Activated naive CD4-positive, alpha-beta T cell (primary cell): Measurements from ENCODE around the gene NKAIN1.

Experiments used
- DNase-seq, 4 experiments: peaks; one replicate each; lab custom pipeline; 2025; lab: John Stamatoyannopoulos, UW

Gene NKAIN1

DNA sequence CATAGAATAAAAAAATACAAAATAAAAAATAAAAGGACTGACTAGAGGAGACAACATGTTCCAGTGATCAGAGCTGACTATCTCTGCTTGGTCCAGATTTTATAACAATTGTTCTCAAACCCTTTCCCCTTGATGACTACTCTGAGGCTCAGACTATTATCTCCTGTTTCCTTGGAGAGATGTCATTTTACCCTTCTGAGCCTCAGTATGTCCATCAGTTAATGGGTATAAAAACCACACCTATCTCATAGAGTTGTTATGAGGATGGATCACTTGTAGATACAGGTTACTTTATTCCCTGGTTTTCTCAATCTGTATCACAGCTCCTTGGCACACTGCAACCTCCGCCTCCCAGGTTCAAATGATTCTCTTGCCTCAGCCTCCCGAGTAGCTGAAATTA lies 7.0 kb downstream of the NKAIN1 start:
- no peak for DNase-seq

DNA sequence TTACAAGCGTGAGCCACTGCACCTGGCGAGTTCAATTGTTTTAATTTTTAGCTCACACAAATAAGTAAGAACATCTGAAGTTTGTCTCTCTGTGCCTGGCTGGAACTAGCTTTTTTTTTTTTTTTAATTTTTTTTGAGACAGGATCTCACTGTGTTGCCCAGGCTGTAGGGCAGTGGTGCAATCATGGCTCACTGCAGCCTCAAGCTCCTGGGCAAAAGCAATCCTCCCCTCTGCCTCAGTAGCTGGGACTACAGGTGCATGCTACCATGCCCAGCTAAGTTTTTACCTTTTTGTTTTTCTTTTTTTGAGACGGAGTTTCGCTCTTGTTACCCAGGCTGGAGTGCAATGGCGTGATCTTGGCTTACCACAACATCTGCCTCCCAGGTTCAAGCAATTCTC lies 7.9 kb downstream of the NKAIN1 start:
- DNase-seq, result no peak

DNA sequence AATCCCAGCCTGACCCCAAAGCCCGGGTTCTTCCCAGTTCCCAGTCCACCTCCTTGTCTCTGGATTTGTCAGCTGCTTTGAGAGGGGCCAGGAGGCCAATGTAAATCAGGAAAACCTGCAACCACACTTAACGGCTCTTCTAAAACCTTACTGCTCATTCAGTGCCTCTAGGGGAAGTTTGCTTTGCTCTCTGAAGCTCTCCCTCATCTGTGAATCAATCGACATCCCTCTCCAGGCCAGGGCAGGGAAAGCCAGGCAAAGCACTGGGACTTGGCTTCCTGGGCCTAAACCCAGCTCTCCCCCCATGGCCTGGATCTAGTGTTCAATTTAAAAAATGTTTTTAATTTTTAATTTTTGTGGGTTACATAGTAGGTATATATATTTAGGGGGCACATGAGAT lies 9.3 kb downstream of the NKAIN1 start:
- DNase-seq, result no peak

DNA sequence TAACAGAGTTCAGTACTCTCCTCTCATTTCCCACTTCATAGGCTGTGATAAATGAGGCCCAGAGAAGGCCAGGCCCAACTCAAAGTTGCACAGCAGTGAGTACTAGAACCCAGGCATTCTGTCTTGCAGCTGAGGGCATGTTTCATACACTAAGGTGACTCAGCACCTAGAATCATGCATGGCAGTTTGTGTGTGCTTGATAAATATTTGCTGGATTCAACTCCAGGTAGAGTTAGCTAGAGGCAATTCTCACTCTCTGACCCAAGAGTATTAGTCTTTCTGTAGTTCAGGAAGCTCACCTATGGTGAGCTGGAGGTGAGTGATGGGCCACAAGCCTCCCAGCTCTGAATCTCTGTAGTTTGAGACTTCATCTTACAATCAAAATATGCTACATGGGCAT lies 10.7 kb downstream of the NKAIN1 start:
- DNase-seq, result no peak

DNA sequence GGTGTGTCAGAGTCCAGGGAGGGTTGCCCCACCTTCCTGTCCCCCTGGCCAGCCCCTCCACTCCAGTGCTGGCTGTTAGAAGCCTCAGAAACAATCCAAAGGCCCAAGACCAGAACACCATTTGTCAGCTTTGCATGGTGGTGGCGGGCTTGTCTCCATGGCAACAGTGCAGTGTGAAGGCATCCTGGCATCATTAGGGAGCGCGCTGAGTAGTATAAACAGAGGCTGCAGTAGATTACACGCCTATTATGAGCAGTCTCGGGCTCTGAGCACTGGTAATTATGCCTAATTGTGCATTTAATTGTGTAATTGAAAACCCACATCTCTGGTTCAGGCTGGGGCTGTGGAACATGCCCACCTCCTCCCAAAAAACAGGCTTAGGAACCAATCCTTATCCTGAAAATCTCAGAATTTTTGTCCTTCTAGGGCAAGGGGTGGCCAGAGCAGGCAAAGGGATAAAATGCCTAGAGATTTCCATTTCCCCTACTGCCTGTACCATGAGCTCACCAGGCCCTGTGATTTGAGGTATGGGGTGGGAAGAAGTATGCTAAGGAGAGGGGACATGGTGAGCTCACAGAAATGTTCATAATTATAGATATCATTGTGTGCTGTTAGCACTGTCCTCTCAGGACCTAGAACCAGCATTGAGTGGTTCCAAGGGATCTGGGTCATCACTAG lies 11.7 kb downstream of the NKAIN1 start:
- DNase-seq, result no peak

DNA sequence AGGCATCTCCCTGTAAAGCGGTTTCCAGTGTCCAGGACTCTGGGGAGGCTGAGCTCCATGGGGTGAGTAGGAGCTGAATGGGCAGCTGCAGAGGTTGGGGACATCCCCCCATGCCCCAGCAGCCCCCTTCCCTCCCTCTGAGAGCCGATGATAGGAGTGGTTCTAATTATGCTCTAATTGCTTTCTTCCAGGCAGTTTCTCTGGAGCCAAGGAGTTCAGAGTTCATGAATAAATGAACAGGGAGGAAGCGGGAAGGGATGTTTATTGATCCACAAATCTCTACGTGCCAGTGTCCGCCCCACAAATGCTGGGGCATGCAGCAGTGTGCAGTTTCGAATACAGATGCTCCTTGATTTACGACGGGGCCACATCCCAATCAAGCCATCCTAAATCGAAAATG lies 15.6 kb downstream of the NKAIN1 start:
- no peak for DNase-seq

DNA sequence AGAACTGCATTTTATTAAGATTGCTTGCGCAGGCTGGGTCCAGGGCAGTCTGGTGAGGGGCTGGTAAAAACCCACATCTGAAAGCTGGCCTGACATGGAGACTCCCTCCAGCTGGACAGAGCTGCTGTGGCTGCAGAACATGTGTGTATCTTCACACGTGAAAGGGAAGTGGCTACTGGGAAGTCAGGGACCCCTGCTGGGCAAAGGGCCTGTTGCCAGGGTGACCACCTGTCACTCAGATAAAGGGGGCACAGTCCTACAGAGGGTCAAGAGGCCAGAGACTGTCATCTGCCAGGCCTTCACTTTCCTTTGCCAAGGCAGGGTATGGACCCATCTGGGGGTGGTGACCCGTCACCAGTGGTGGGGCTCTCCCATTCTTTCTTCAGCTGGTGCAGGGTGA lies 17.5 kb downstream of the NKAIN1 start:
- DNase-seq, result no peak

DNA sequence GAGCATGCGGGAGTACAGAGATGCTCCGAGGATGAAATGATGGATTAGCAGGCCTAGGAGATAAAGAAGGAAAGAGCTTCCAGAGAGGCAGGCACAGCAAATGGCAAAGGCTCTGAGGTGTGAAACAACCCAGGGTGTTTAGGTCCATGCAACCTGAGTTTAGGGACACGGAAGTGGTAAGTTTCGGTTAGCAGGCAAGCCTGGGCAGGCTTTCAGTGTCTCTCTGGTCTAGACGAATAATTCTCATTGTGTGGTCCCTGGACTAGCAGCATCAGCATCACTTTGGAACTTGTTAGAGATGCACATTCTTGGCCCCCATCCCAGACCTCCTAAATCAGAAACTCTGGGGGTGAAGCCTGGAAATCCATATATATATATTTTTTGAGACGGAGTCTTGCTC lies 18.6 kb downstream of the NKAIN1 start:
- no peak for DNase-seq

DNA sequence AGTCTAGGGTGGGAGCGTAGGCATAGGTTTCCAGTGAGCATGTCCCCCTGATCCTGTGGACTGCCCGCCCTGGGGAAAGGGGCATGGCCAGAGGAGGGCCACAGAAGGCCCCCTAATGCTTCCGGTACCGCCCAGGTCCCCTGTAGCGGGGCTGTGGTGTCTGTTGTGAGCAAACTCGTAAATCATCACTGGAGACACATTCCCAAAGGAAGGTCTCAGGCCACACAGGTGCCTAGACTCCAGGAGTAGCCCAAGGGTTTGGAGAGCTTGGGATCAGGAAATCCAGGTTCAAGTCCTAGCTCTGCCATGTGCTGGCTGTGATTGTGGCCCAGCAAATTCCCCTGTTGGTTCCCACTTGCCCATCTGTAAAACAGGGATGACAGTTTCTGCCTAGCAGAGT lies 20.2 kb downstream of the NKAIN1 start:
- DNase-seq, result no peak

DNA sequence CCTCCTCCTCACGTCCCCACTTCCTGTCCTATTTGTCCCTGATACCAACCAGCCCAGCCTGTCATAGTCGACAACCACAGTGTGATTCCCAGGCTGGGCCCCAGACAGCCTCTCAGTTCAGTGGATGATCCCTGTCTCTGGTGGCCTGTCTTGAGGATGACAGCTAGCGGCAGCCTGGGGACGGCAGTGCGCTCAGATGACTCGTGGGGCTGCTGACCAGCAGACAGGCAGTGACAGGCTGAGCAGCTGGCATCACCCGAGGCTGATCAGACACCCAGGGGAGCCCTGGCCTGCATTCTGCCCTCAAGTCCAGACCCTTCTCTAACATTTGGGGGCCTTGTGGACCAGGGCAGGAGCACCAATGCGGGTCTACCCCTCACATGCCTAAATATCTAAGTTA lies 21.0 kb downstream of the NKAIN1 start:
- no peak for DNase-seq

DNA sequence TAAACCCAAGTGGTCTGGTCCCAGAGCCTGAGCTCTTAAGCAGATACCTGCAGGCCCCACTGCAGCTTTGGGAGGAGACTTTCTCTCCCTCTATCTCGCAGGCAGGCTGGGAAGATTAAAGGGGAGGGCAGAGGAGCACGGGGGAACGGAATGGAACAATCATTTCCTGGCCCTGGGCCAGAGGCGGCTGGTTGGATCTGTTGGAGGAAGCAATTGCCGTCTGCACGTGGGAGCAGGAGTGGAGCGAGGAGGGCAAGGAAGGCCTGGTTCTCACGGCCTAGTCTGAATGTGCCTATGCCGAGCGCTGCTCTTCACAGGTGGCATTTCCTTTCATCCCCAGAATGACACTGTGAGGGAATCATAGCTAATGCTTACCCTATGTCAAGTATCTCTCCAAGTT lies 23.7 kb downstream of the NKAIN1 start:
- no peak for DNase-seq

DNA sequence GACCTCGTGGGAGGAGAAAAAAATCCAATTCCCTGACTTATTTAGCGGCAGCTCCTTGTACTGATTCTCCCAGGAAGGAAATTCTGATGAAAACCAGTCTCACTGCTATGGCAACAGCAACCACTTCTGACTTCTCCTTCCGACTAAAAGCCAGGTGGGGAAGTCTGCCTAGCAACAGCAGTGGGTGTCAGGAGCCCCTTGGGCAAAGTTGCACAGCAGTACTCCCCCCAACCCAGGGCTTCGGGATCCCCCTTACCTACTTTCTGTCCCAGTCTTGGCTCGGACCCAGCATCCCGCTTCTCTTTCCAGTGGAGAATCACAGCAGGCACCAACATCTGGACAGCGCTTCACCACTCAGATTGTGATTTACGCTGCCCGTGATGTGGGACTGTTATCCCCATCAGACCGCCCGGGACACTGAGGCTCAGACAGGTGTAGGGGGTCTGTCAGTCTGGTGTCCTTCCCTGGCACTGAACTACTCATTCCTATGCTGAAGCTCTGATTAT lies 24.6 kb downstream of the NKAIN1 start:
- no peak for DNase-seq

DNA sequence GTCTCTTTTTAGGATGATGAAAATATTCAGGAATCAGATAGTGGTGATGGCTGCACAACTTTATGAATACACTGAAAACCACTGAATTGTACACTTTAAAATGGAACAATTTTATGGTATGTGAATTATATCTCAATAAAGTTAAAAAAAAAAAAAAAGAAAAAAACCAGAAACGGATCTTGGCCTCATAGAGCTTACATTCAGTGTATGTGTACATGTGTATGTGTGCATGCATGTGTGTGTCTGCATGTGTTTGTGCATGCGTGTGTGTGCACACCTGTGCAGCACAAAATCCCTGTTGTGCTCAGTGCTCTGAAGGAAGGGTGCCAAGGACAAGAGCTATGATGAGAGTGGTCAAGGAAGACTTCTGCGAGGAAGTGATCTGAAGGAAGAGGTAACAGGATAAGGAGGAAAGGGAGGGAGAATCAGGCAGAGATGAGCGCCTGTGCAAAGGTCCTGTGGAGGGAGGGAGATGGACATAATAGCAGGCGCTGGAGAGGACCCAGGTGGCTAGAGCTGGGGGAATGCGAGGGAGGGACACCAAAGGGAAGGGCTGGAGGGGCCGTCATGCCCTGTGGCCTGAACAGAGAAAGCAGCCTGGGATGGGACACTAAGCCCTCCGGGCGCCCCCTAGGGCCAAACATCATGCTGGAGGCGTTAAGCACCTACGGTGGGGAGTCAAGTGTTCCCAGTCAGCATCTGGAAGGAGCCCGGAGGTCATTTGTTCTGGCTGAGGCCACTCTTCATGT lies 25.2 kb downstream of the NKAIN1 start:
- DNase-seq, result no peak

DNA sequence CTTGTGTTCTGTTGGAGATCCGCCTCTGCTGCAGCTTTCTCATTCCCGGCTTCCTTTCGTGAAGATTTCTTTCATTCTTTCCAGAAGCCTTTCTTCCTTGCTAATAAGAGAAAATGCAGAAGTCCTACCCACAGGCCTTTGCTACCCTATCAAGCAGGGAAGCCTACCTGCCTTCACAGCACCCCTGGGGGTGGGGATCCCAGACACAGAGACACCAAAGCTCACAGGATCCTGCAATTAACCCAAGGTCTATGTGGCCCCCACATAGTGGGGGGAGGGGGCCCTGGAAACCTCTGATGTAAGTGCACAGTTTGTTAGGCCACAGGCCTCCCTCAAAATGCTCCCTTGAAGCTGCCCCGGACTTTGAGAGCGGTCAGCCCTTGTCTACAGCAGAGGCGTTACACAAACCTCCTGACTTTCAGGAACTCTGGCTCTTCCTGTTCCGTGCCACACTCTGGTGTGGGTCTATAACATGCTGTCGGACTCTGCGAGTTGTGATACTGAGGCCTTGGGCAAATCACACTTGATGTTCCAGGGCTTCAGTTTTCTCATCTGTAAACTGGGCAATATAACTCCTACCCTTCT lies 31.2 kb downstream of the NKAIN1 start:
- no peak for DNase-seq

DNA sequence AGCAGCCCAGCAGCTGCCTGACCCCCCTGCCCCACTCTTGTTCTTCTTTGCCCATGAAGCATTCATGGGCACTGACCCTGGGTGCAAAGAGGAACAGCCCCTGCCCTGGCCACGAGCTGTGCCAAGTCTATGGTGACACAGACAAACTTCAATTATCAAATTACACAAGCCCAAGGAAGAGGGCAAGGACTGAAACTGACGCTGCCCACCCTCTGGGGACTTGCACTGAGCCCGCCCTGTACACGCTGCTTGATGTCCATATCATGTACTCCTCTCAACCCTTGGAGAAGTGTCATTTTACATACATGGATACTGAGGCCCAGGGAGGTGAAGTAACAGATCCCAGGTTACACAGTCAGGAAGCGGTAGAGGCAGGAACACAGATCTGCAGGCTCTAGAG lies 32.1 kb downstream of the NKAIN1 start:
- no peak for DNase-seq

DNA sequence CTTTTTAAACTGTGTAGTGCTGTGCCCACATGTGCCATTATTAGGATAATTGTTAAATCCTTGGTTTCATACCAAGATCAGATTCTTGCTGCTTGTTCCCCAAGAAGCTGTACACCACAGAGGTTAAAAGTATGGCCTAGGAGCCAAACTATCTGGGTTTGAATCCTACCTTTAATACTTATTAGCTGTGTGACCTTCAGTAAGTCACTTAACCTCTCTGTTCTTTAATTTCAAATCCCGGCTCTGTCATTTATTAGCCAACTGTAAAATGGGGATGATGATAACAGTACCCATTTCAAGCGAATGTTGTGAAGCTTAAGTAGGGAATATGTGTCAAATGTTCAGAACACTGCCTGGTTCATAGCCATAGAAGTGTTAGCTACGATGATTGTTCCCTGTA lies 32.6 kb downstream of the NKAIN1 start:
- DNase-seq, result no peak

DNA sequence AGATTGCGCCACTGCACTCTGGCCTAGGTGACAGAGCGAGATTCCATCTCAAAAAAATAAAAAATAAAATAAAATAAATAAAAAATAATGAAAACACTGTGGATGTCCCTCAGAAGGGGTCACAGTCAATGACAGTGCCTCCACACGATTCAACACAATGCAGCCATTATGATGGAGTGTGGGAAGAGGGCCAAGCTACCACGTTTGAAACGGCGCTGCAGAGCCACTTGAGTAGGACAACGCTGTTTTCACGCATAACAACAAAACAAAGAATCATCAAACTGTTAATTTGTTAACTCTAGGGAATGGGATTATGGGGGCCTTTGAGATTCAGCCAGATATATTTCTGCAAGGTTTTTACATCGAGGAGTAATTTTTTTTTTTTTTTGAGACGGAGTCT lies 36.5 kb downstream of the NKAIN1 start:
- no peak for DNase-seq

DNA sequence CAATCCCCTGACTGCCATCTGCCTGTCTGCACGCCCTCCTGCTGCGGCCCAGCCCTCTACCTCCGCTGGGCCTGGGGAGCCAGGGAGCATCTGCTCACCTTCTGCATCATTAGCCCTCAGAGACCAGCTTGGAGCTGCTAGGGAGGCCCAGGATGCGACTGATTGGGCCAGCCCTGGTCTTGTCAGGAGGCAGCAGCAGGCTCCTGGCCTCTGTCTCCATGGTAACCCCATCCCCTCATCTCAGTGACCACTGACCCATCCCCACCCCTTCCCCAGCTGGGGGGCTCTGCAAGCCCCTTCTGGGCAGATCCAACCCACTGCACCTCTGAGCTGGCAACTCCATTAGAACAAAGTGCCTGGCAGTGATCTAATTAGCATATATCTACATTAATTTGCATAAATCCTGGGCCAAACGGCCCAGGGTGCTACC lies 37.7 kb downstream of the NKAIN1 start:
- DNase-seq, result no peak

DNA sequence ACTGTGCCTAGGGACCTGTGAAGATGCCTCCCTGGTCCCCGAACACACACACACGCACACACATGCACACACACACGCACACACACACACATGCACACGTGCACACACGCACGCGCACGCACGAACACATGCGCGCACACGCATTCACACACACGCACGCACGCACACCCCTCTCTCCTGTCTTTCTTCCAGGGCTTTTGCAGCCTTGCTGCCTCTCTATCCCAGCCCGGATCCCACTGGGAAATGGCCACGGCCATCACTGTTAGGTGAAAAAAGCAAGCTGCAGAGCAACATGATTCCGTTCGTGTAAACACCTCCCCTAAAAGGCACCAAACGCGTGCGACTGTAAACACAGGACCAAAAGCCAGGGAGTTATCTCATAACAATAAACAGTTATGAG lies 39.7 kb downstream of the NKAIN1 start:
- no peak for DNase-seq

DNA sequence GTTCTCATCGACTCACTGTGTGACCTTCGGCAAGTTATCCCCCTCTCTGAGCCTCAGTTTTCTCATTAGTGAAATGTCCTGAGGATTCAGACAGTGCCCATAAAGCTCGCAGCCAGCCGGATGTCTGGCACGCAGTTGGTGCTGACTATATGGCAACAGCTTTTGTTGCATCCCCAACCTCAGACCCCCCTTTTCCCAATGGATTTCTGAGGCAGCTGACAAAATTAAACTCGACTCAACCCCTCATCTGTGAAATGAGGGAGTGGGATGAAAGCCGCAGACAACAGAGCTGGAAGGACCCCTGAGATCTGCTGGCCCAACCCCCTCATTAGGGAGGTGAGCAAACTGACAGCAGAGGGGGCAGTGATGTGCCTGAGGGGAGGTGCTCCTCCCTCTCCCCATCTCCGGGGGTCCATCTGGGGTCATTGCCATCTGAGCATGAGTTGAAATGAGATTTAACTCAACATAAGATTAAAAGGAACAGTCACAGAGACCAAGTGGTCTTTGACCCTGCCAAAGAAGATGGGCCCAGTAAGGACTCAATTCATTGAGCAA lies 40.4 kb downstream of the NKAIN1 start:
- no peak for DNase-seq

DNA sequence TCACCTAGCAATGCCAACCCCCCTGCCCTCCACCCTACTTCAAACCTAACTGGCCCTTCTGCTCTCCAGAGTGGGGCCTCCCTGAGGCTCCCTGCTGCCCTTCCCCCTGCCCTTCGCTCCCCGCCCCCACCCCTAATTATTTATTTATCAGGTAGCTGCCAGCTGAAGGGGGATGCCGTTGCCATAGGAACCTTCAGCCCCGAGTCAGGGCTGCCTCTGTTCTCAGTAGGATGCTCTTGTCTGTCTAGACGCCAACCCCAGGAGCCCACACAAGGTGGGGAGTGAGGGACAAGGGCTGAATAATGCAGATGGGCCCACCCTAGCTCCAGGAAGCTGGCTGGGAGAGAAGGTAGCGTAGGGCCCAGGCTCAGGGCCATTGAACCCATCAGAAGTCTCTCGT lies 41.1 kb downstream of the NKAIN1 start:
- DNase-seq, result no peak

DNA sequence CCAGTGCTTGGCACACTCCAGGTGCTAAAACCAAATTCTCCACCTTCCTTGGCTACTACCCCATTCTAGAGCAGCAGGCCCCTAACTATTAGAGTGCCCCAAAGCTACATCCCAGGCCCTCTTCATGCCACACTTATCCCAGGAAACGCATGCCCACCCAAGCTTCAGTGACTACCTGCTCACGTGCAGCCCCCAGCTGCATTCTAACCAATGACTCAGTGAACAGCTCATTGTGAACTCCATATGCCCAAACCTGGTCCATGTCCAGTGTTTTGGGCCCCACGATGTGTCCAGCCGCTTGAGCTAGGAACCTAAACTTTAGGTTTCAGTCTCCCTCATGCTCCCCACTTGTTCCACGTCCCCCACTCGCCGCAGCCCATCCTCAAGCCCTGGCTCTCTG lies 41.5 kb downstream of the NKAIN1 start:
- DNase-seq, result no peak

DNA sequence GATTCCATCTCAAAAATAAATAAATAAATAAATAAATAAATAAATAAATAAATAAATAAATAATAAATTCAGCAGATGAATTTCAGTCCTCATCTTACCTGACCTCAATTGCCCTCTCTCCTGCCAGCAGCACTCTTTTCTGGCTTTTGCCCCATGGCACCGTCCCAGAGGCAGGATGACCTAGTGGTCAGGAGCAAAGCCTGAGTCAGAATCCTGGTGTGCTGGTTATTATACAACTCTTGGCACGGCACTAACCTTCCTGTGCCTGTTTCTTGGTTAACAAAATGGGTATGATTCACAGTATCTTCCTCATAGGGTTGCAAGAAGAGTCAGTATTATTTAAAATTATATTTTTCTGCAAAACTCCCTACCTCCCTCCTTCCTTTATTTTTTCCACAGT lies 43.0 kb downstream of the NKAIN1 start:
- no peak for DNase-seq
